GM18526 (cell line): ENCODE measurements around the gene C1orf50.
A peak's percentile ranks its signal among the peaks of the same experiment; 100 is the strongest.

ENCODE experiments used
- POLR2A ChIP-seq: IDR thresholded peaks from 3 replicates; pipeline ENCODE4 v1.6.1; 2011; ENCODE audit not compliant: insufficient read length; ENCODE audit errors: extremely low read depth

C1orf50 gene

DNA sequence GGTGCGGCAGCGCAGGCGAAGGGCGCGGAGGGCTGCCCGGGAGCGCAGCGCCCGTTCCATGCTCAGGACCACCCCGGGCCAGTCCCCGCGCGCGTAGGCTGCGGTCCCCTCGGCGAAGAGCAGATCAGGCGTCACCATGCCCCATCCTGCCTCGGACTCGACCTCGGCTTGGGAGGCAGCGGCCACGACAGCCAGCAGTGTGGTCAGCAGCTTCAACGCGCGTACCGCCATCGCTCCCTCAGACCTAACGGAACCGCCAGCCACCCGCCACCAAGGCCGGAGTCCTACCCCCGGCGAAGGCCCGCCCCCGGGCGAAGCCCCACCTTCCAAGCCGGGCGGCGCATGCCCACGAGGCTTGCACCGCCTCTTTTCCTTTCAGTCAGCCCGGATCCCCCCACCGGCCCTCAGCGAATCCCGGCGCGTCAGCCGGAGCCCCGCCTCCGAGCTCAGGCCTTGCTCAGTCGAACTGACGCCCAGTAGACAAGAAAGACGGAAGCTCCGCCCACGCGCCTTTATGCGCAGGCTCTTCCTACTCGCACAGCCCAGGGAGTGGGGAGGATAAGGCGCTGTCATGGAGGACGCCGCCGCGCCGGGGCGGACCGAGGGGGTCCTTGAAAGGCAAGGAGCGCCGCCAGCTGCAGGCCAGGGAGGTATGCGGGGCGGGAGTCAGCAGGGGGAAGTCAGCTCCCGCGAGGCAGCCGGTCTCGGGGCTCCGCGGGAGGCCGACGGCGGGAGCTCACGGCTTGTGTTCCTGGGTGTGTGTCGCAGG is at the start of gene C1orf50, which contains the start of gene P3H1:
C1orf50 (plus strand) TSS at position 509 of the 769 bp plus-strand sequence; CDS start at position 572, 63 bp downstream.
P3H1 (minus strand) TSS at position 288 of the 769 bp plus-strand sequence; CDS start at position 231, 57 bp downstream.
- TF ChIP-seq POLR2A: peak; percentile 98

GRCh38 chr1:42720868-42721267 is 46.2 kb upstream of the C1orf50 start:
- no peak for TF ChIP-seq POLR2A

DNA sequence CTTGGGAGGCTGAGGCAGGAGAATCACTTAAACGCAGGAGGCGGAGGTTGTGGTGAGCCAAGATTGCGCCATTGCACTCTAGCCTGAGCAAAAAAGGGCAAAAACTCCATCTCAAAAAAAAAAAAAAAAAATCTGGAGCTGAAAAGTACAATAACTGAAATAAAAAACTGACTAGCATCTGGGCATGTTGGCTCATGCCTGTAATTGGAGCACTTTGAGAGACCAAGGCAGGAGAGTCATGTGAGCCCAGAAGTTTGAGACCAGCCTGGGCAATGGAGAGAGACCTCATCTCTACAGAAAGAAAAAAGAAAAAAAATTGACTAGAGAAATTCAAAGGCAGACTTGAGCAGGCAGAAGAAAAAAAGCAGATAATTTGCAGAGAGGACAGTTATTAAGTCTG is 45.1 kb upstream of the C1orf50 start:
- TF ChIP-seq POLR2A: no peak

- no peak for TF ChIP-seq POLR2A
Measured at GRCh38 chr1:42723511-42723910, 43.5 kb upstream of the C1orf50 start.

DNA sequence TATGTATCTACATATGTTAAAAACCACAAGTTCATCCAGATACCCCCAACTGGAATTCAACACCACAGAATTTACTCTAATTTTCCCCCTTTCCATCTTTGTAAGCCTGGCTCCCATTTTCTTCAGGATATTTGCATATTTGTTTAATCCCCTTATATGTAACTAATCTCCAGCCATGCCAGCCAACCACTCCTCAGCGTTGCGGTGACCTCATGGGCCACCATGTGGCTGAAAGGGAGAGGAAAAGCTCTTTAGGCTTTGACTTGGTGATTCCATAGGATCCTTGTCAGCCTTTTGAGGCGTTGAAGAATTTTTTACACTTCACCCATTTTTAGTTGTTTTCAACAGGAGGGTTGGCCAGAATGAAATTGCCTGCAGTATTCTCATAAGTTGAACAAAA is 37.0 kb upstream of the C1orf50 start:
- TF ChIP-seq POLR2A: no peak

GRCh38 chr1:42730988-42731387 is 36.1 kb upstream of the C1orf50 start:
- TF ChIP-seq POLR2A: no peak

DNA sequence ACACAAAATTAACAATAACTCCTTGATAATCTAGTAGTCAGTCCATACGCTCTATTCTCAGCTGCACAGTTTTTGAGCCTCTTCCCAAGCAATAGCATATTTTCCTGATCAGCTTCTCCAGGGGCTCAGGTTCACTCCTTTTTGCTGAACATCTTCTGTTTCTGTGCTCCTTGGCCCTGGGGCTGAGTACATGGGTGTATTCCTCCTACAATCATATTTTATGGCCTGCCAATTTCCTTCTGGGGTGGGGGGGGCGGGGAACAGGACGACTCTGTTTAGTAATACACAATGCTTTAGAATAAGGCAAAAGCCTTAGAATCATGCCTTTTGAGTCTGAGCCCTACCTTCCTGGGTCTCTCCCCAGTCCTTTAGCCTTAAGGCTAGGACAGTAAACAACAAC is 35.5 kb upstream of the C1orf50 start:
- TF ChIP-seq POLR2A: no peak

- no peak for TF ChIP-seq POLR2A
Measured at GRCh38 chr1:42732126-42732680, 34.8 kb upstream of the C1orf50 start.

DNA sequence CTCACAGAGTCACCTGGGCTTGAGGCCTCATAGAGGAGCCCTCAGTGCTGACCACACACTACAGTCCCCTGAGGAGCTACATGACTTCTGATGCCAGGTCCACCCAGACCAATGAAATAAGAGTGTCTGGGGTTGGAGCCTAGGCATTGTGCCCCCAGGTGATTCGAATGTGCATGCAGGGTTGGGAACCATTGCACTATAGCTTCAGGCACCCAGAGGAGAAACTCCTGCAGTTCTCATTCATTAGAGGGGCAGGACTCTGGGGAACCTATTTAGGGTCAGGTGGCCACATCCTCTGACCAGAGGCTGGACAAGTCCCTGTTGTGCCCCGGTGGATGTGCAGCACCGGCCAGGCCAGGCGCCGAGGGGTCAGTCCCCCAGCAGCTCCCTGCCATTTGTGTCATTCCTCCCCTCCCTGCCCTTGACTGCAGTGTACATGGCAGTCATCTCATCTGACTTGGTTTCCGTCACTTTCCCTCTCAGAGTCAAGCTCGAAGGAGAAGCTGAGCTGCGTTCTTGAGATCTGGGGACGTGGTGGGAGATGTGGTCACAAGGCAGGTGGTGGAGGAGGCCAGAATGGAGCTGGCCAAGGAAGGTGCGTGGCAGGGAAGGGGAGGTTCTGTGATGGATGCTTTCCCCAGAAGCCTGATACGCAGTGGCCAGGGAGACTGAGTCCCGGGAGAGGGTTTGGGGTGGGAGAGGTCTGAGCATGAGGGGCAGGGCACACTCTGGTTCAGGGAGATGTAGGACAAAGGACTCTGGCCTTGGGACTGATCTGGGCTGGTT is 33.4 kb upstream of the C1orf50 start:
- no peak for TF ChIP-seq POLR2A

DNA sequence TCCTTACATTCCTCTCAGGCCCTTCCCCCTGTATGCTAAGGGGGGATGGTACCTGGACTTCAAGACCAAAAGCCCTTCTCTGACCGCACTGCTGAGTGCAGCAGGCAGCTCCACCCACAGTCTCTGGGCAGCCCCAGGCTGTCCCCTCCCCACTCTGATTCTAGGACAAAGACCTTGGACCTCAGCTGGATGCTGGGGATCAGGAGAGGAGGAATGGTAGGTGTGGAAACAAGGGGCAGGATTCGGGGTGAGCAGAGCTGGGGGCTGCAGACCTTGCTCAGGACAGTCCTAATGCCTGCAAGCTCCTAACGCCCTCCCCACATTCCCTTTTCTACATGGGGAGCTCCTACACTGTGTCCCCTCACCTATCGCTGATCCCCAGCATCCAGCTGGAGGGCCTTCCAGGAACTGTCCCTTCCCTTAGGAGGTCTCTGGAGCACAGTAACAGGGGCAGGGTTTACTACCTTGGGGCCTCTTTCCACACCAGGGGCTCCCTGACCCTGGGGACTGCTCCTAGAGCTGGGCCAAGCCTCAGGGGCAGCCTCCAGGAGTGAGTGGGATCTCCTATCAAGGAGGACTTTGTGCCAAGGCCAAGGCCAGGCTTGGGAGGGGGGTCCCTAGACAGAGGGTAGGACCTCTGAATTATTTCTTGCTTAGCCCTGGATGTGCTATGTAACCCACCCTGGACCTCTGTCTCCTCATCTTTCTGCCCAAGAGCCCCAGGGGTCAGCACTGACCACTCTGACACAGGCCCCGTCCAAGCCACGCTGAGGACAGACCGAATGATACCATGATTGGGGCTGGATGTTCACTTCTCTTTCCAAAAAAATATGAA is 32.6 kb upstream of the C1orf50 start:
- no peak for TF ChIP-seq POLR2A

DNA sequence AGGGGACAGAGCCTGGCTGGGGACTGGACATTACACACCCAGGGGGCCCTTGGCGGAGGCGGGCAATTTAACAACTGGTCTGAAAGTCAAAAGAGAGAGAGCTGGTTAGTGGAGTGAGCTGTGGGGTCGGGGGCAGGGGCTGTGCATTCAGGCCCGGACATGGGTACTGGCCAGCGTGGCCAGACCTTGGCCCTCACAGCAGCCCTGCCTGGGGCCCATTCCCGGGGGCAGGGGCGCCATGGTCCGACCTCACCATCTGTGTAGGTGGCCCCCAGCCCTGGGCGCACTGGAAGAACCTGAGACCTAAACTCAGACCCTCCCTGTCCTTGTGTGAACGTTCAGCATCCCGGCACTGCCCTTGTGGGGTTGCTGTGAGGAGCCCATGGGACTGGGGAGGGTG is 32.0 kb upstream of the C1orf50 start:
- TF ChIP-seq POLR2A: no peak

GRCh38 chr1:42735477-42736105 is 31.5 kb upstream of the C1orf50 start:
- no peak for TF ChIP-seq POLR2A

DNA sequence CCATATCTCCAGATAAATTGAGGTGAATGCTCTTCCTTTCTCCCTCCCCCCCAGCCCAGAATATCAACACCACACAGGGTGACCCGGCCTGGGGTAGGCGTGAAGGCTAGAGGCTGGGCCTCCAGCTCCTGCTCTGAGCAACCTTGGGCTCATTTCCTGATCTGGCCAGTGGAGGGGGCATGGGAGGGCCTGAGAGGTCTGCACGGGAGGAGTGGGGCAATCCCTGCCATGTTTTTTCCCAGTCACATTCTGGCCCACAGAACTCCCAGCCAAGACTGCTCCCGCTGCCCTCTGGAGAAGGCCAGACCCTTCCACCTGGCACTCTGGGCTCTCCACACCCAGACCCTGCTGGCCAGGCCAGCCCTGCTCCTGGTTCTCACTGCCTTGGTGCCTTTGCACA is 30.9 kb upstream of the C1orf50 start:
- no peak for TF ChIP-seq POLR2A

- no peak for TF ChIP-seq POLR2A
Measured at GRCh38 chr1:42736571-42737200, 30.4 kb upstream of the C1orf50 start.
